ENCODE results near the gene RGS8.
"Not testable (repeated sequence)": the region's sequence is repeated elsewhere in the genome, so short reads cannot be mapped to it uniquely, and the experiment has no call there.

RGS8 gene

DNA sequence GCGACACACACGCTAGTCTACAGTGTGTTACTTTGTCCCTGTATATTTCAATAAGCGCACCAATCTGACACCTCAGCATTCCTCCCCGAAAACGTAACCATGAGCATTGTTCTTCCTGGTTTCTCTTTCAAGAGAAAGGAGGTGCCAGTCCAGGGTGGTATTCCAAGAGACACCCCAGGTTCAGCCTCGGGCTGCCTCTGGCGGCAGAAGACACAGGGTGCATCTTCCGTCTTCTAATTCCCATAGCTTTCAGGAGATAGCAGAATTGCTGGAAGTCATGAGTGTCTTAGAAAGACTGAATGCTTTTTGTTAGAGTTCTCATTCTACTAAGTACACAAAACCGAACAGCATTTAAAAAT lies 15.9 kb upstream of the RGS8 start:
- DNase-seq, result no peak

DNA sequence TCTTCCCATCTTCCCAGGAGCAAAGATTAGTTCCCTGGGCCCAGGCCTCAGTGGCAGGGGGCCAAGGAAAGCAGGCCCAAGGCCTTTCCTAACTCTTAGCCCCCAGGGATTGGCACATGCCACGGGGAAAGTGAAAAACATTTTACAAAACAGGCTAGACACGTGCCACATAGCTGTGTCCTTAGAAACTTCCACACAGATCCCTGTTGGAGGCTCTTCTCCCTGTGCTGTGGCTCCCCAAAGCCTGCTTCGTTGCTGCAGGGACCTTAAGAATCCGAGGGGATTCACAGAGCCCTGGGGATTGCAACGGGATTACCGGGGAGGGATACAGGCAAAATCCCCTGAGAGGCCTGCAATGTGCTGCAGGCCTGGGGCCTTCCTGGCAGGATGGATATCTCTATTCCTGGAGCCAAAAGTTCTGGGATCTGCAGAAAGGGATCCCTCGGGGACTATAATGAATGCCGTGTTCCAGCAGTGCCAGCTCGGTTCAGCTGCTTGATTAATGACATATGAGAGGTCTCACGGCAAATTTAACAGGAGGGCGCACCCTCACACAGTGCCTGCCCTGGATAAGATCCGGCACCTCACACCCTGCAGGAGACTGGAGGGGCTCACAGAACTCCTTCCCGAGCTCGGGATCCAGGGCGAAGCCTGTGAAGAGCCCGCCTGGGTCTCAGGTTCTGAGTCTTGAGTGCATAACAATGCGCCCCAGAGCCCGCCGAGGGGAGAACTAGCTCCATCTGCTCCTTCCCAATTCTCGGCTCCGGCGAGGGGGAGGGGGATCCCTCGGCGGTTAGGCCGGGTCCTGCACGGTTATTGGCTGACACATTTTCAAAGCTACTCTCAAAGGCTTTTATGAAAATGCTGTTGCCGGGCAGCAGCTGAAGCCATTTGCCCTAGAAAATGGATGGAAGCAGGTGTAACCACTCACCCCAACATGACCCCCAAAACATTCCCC lies 15.3 kb upstream of the RGS8 start:
- no peak for DNase-seq

DNA sequence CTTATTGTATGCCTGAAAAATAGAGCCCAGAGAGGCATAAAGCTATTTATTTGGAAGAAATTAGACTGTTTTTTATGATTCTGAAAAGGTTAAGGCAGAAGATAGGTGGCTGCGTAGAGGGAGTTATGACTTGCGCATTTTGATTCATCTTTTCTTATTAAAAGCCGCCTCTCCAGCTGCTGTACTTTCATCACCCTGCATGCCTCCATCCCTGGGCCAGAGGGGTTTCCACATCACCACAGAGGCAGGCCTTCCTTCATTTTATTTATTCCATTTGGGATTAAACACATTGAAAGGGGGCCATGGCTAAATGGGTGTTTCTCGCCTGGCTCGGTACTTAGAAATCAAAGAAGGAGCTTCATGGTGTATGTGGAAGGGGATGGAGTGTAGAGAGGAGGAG lies 14.6 kb upstream of the RGS8 start:
- no peak for DNase-seq

DNA sequence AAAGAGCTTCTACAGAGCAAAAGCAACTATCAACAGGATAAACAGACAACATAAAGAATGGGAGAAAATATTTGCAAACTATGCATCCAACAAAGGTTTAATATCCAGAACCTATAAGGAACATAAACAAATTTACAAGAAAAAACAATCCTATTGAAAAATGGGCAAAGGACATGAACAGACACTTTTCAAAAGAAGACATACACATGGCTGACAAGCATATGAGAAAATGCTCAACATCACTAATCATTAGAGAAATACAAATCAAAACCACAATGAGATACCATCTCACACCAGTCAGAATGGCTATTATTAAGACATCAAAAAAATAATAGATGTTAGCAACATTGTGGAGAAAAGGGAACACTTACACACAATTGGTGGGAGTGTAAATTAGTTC lies 8.8 kb upstream of the RGS8 start:
- not testable (repeated sequence) for DNase-seq

DNA sequence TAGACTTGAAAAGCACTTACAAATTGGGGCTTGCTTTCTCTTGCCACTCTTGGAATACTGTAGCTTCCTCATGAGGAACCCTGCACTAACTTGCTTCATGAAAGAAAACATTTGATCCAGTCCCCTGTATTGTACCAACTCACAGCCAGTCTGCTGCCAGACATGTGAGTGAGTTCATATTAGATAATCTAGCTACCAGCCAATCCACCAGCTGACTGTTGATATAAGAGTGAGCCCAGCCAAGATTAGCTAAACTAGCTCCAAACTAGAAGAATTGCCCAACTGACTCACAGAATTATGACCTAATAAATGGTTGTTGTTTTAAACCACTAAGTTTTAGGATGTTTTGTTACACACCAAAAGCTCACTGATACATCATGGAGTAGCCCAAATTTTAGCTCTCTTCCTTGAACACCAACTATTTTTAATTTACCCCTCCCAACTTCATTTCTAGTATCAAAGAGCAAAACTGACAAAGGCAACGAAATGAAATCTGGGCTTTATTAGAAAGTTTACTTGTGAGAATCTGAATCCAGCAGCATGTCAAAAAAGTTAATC lies 6.6 kb upstream of the RGS8 start:
- no peak for DNase-seq

DNA sequence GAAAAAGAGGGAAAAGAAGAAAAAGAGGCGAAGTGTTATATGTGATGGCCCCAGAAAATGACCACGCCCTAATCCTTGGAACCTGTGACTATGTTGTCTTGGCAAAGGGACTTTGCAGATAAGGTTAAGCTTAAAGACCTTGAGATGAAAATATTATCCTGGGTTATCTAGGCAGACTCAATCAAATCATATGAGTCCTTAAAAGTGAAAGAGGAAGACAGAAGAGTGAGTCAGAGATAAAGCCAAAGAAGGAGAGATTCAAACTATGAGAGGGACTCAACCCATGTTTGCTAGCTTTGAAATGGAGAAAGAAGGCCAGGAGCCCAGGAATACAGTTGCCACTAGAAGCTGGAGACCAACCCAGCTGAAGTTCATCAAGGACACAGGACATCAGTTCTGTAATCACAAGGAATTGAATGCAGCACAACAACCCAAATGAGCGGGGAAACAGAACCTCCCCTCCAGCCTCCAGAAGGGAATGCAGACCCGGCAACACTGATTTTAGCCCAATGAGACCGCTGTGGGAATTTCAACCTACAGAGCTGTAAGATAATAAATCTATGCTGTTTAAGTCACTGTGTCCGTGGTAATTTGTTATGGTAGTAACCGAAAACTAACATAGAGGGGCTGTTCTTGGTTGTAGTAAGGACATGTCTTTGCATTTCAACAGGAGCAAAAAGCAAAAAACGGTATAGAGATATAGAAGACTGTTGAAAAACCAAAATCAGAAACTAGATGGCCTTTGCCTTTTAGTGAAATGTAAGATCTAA lies 4.2 kb upstream of the RGS8 start:
- DNase-seq, result no peak

DNA sequence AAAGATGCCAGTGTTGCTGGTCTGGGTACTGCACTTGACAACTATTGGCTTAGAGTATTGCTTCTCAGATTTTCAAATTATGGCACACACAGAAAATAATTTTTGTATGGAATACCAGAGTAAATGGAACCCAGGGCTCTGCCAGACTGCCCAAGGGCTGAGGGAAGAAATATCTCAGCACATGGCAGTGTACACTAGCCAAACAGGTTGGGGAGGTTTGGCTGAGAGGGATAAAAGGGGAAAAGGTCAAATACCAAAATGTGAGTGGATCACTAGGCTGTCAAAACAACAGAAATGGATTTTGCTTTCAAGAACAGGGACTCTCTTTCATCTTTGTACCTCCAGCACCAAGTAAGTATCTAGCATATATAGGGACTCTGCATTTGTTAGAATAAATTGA lies 3.0 kb upstream of the RGS8 start:
- no peak for DNase-seq

DNA sequence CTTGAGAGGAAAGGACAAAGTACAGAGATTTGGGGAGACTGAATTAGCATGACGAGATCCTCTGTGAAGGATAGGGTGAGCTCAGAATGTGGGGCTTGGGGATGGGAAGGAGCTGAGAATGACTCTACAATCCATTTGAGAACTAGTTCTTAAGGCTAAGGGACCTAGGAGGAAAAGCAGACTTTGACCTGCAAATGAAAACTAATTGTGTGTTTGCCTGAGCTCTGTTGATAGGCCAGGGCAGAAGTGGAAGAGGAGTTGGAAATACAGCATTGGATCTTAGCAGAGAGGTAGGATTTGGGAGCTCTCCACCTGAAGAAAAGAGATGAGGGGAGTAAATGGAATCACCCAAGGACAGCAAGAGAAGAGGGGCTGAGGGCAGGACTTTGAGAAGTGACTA lies 2.1 kb upstream of the RGS8 start:
- no peak for DNase-seq

DNA sequence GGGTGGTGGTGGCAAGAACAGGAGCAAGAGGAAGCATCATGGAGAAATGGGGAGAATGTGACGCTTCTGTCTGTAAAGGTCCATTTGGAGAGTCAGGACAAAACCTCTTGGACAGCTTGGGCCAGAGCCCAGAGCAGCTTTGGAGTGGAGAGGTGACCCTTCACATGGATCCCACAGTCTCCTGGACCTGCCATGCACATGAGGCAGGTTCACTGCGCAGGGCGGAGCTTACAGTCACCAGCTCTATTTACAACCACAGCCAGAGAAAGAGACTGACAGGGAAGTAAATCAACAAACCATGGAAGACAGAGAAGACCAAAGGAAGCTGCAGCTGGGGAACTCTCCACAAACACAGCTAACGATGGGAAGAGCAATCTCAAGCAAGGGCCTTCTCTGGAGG lies 828 bp upstream of the RGS8 start:
- DNase-seq, result no peak

DNA sequence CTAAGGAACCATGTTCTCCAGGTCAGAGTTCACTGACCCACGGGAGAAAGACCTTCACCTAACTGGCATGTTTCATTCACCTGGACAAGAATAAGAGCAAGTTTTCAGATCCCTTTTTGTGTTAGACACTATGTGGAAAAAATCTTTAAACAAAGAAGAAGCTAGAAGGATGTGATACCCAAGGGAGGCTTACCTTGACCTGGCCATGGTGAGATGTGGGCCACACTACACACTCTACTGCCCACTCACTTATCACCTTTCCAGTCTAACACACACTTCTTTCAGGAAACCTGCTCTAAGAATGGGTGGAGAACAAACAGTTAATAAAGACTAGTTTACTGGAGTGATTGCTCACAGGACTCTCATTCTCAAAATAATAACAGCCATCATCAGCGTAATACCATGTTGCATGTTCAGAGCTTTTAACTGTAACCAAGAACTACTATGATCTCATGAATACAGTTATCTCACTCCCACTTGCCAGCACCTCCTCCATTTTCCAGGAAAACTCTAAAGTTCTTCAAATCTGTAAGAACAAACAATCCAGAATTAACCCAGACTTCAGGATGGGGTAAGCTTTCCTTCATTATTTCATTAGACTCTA lies 1.4 kb downstream of the RGS8 start:
- no peak for DNase-seq

DNA sequence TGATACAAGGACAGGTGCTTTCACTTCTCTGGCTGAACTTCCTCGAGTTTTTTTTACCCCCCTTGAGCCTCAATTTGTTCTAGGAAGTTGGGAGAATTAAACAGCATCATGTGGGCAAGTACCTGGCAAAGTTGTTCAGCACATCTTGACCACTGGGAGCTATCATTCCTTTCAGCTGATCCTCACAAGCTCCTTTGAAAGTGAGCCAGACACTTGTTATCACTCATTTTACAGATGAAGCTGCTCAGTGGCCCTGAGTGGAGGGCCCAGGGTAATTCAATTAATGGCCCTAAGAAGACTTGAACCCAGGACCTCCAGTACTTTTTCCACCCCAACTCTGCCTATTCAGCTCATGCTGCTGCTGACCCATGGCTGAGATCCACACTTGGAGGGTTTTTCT lies 2.0 kb downstream of the RGS8 start:
- DNase-seq, result no peak

DNA sequence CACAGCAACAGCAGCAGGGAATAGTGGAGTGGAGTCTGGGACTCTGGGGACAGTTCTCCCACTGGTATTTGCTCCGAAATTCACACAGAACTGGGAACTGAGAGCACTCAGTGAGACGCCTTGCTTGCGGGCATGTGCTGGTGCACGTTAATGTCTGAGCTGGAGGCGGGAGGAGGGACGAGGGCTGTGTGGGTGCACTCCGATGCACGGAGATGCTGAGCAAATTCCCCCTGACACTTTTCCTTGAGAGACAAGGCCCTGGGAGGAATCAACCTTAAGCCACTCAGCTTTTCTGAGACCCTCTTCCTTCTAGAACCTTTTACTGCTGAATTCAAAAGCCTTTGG lies 2.8 kb downstream of the RGS8 start:
- DNase-seq, result no peak

DNA sequence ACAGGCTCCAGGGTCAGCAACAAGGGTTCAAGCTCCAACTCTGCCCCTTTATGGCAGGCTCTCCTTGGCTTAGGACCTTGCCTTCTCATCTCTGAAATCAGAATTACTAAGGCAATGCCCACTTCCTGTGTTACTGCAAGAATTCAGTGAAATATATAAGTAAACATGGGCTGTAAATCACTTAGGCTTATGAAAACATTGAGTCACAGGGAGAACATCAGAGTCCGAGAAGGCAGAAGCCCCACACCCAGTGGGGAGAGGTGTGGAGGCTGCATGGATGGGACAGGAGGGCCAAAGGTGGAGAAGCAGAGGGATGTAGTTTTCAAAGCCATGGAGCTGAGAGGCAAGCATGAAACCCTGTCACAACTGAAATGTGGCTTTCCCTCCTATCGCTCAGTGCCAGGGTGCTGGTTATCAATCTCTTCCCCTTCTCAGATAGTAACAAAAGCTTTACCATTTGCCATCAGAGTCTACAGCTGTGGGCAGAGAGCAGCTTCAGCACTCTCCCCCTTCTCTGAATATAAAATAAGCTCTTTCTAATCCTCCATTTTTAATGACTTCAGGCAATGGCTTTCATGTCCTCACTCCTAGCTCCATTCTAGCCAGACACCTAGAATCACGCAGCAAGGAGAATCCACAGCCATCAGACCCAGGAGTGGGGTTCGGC lies 3.4 kb downstream of the RGS8 start:
- no peak for DNase-seq

DNA sequence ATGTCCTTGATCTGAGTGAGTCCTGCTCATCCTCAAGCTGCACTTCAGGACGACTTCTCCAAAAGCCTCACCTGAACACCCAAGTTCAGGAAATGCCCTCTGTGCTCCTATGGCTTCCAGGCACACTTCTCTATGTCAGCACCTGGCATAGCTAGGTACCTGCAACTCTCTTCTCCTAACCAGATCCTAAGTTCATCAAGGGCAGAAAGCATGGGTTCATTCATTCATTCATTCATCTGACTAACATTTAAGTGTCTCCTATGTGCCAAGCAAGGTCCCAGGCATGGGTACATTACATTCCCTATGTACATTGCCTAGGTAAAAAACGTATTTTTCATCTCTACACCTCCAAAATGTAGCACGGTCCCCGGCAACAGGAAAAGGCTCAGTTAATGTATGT lies 4.0 kb downstream of the RGS8 start:
- DNase-seq, result no peak

DNA sequence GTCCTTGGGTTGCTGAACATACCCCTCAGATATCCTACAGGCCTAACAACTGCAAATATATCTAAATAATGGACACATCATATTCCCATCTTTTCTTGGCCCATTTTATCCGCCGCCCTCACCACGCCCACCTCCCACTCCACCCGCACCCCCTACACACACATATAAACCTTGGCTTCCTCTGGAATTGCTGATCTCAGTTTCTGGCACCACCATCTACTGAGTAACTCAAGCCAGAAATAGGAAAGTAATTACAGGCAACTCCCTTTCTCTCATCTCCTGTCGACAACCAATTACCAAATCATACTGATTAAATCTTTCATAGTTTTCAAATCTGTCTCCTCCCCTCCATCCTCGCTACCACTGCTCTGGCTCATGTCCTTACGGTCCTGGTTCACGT lies 4.7 kb downstream of the RGS8 start:
- no peak for DNase-seq

DNA sequence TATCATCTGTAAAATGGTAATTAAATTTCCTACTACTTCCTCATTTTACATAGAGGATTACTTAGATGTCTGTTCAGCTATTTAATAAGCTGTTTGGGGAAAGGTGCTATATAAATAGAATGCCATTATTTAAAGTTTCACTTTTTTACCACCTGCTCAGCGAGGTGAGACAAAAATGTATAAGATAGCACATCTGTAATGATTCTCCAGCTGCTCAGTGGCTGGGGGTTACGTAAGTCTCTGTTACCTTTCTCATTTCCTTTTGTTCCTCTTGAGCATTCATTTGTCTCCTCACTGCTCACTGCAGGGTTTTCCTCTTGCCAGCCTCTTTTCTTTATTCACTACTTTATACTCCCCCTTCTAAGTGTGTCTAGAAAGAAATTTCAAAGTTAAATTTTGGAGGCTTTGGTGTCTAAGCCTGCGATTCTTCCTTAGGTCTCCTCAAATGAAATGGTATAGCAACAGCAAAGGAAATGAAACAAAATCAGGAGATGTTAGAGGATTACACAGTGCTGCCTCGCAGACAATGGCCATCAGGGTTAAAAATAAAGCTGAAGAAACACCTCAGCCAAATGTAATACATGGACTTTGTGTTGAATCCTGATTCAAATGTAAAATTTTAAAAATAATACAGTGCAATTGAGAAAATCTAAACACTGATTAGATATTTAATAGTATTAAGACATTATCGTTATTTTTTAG lies 6.8 kb downstream of the RGS8 start:
- DNase-seq, result no peak

DNA sequence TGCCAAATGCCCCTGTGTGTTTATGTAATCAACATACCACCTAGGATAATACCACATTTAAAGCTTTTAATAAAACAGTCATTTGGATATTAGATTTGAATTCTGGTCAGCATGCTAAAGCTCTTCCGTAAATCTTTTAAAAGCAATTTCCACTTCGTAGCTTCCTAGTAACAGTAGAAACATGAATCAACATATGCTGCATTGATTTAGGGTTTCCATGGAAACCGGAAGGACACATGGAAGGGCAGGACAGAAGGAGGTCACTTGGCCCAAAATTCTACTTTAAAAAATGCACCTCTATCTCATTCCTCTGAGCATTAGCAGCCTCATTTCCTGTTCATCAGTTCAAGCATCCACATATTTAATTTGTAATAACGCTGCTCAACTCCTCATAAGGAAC lies 8.1 kb downstream of the RGS8 start:
- DNase-seq, result no peak

DNA sequence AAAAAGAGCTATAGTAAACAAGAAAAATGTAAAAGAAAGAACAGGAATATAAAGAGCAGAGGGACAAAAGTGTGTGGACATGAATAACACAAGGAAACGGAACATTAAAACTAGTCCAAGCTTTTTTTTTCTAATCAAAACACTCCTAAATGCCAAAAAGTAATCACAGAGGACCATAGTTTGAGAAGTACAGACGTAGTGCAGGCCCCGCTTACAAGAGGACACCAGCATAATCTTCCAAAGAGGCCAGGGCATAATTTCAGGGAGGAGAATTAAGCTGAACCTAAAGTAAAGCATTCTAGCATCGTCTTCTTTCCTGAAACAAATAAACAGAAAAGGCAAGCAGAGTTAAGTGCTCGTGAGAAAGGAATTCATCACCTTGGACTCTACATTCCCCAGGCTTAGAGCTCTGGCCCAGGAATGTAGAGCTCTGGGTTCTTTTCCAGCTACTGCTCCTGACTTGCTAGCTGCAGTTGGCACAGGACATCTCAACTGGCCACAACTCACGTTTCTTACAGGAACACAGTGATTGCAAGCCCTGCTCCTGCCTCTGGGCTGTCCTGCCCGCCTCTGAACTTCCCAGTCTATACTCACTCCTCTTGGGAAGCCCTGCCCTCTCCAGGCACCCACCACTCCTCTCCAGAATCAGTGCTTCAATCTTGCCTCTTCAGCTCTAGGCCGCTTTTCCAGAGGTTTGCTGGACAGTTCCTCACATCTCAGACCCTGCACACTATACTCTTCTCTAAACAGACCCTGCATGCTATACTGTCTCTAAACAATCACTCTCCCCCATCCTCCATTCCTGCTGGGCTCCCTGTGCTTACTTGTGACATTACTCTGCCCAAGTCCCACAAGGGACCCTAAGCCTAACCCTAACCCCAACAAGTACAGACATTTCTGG lies 9.8 kb downstream of the RGS8 start:
- DNase-seq, result no peak

DNA sequence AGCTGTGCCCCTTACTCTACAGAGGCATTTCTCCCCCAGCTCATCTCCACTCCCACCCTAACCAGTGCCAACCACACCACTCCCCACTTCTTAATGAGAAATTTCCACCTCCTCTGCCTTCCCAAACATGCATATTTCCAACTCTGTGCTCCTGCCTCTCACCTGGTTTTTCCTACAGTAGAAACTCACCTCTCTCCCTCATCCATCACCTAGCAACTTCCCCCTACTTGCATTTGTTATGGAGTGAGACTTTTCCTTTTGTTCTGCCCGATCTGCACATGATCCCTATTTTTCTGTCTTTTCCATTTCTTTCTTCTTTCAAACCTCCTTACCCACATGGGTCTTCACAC lies 11.9 kb downstream of the RGS8 start:
- no peak for DNase-seq

DNA sequence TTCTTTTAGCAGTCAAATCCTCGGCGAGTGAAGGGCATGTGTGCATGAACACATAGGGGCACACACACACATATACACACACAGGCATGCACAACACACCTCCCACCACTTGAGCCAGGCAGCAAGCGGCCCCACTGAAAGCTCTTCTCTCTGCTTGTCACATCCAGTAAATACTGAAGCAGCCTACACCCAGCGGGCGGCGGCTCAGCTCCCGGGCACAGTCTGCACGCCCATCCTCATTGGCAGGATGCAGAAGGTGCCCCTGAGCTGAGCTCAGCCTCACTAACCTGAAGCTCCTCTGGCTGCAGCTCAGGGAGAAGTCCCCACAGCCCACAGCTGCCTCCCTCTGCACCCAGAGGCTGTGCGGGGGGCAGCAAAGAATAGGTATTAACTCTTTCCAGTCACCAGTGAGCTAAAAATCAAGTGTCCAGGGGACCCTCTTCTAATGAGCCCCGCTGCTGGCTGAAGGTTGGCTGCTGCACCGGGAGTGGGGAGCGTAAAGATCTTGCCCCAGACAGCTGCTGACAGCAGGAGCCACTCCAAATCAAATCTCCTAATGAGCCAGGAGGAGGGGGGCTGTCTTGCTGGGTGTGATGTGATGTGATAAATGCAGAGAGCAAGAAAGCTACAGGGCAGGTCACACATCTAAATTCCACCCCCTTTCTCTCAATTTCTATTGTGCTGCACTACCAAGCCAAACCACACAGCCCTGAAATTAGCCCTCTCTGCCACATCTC lies 12.5 kb downstream of the RGS8 start:
- no peak for DNase-seq

Data from activated effector memory CD4-positive, alpha-beta T cell treated with Interleukin-2 at 50 U/mL for 16 hours (primary cell).